KG1 (cell line): ENCODE measurements around the gene PHF14.

Source experiments
- DNase-seq: peaks from one replicate; lab custom pipeline; 2025; lab: John Stamatoyannopoulos, UW

The PHF14 gene

DNA sequence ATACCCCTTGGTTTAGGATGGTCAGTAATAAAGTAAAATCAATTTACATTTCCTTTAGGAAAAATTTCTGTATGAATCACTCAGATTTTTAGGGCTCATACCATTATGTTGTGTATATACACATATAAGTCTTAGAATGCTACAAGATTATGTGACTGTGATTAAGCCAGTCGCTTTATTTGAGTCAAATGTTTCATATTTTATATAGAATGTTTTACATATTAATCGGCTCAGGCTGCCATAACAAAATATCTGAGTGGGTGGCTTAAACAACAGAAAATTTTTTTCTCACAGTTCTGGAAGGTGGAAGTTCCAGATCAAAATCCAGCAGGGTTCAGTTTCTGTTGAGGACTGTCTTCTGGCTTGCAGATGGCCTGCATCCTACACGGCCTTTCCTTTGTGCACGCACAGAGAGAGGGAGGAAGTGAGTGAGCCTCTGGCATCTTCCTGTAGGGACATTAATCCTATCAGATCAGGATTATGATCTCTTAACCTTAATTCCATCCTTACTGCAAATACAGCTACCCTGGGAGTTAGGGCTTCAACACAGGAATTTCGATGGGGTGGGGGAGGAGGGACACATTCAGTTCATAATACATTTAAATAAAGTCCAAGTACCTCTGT lies 198.0 kb downstream of the PHF14 start:
- DNase-seq: no peak

DNA sequence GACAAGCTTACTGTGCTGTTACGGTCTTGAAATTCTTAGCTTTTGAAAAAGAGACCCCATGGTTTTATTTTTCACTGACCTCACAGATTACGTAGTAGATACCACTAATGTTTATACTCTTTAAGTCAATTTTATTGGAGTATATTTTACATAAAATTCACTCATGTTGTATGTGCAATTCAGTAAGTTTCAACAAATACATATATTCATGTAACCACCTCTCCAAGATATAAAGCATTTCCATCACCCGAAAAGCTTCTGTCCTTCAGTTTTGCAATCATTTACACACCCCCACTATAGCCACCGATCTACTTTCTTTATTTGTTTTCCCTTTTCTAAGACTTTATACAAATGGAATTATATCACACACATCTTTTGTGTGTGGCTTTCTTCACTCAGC lies 199.2 kb downstream of the PHF14 start:
- no peak for DNase-seq

DNA sequence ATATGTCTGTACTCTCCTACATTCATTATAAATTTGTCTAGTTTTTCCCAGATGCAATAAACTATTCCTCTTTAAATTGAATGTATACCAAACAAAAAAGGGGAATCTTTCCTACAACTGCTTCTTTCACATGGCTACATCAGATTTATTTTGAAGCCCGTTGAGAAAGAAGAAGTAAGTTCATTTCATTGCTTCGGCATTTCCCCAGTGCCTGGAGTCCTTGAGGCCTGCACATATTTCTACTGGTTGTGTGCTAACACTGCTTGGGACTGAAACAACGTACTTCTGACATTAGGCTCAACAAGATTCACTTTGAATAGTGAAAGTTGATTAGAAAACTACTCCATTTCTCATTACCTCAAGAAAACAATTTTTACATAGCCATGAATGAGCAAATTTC lies 201.7 kb downstream of the PHF14 start:
- no peak for DNase-seq

DNA sequence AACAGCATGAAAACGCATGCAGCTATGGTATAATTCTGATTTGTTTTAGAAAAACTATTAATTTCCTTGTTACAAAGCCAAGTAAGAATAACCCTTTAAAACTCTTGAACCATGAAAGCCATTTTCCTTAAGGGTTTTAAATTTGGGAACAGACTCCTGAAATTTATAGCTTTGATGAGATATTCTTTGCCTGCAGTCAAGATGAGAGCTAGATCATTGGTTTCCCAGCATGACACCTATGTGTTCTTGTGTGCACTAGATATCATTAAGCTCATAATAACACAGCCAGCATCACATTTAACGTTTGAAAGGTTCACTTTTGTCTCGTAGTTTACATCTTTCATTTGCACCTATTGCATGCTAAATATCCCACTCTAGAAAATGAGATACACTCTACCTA lies 202.2 kb downstream of the PHF14 start:
- no peak for DNase-seq

DNA sequence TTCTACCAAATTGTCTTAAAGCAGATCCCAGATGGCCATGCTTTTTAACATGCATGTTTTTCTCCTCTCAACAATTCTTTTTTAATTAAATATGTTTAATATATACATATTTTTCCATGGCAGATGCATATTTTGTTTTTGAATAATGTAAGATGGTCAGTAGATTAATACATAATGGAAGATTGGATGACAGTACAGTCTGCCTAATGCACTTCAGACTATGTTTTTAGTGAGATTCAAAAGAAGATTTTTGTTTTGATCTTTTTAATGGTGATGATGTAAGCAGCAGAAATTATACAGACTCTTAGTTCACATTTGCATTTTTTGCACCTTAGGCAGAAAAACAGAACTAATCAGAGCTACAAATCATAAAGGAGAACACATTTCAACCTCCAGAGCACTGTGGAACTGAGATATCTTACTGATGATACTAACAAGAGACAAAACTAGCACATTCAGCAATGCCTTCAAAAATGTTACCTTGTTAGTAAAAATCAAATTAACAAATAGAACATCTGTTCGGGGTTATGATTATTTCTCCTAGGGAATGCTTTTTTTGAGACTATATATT lies 203.4 kb downstream of the PHF14 start:
- no peak for DNase-seq

DNA sequence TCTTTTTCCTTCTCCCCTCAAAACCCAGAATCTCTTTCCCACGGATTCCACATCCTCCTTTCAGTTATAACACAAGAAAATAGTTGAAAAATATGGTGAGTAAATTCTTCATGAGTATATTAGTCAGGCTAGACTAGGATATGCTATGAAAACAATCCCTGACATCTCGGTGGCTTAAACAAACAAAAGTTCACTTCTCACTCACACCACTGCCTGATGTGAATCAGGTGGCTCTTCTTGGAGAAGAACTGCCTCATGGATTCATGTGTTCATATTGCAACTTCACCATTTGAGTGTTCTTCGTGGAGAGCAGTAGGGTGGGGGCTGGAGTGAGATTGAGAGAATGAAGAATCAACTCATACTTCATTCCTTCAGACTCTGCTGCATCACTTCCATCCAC lies 204.1 kb downstream of the PHF14 start:
- DNase-seq: no peak

DNA sequence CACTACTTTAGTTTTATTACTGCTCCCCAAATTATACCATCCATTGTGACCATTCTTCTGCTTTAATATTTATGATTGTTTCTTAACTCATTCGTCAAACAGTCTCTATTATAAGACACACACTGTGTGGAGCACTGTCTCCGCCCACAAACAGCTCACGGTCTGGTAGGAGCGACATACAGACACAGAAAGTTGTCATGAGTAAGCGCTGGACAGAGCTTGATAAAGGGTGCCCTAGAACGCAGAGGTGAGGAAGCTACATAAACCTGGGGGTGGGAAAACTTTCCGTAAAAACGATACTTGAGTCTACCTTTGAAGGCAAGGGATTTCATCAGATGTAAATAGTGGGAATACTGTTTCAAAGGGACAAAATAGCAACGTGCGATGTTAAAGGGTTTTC lies 207.9 kb downstream of the PHF14 start:
- DNase-seq: no peak

DNA sequence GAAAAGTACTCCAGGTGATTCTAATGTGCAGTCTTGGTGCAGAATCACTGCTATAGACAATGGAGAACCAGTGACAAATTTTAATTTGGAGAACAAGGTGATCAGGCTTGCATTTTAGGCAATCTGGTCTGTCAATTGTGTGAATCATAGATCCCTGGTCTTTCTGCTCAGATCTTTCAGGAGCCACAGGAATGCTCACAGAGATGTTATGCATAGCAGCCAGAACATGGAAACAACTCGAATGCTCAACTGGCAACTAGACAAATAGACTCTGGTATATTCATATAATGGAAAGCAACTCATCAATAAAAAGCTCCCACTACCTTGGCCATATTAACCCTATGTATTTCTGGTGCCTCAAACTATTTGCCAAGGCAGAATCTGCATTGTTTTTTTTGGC lies 209.1 kb downstream of the PHF14 start:
- DNase-seq: no peak

DNA sequence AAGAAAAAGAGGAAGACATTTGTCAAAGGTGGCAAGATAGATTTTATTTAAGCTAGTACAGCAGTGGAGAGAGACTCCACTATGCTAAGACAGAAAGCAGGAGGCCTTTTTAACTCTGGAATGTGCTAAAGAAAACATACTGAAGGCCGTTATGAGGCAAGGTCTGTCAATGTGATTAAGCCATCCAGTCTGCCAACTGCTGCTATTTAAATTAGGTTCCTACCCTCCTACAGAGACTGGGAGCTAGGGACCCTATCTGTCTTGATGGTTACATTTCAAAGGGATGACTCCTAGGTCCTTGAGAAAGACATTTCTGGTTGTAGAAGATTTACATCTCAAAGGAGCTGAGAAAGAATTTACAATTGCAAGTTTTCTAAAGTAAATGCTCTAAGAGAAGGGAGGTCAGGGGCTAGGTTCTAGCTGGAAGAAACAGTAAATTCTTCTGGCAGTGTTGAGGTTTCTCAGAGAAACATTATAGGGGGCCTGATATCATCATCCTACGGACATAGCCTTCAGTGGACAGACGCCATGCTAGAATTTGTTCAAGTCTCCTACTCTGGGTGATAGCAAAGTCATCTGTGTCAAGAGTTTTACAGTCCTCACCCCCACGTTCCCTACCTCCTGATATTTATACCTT lies 211.6 kb downstream of the PHF14 start:
- no peak for DNase-seq

DNA sequence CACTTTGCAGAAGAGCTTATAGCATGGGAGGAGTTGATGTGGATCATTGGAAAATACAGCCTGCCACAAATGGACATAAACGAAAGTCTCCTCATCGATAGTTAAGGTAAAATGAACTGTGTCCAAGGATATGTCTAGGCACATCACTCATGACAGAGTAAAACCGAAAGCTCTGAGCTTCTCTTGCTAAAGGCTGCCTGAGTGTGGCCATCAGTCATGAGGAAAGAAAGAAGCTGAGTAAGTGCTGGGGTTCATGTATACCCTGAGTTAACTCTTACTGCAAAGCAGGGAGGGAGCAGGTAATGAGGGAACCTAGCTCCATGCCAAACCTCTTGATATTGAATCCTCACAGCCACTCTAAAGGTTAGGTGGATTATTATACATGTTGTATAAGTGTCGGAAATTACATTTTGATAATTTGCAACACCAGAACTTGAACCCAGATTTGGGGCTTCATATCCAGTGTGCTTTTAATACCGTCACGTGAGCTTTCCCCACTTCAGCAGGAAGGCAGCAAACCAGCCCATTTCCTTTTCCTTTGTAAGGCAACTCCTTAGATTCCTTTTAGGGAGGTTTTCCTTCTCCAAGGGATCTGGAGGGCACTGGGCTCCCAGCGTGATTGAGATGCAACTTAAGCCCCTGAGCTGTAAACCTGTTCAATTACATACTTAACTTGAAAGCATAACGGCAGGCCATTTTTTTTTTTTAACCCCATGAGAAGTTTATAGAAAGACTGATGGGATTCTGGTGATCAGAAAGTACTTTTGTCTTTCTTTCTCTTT lies 215.0 kb downstream of the PHF14 start:
- no peak for DNase-seq

DNA sequence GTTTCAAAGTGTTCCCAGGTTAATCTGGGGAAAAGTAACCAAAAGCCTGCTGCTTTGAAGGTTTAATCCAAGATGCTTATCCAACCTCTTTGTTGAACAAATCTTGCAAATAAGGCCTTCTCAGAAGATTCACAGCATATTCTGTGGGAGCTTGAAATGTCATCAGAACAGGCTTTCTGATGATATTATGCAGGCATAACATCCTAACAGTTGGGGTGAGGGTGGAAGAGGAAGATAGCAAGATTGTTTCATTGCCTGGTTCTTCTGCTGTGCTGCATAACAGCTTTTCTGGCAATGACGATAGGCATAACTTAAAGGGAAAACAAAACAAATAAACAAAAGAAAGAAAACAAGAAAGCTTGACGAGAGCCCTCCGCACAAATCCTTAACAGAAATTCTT lies 217.4 kb downstream of the PHF14 start:
- no peak for DNase-seq

DNA sequence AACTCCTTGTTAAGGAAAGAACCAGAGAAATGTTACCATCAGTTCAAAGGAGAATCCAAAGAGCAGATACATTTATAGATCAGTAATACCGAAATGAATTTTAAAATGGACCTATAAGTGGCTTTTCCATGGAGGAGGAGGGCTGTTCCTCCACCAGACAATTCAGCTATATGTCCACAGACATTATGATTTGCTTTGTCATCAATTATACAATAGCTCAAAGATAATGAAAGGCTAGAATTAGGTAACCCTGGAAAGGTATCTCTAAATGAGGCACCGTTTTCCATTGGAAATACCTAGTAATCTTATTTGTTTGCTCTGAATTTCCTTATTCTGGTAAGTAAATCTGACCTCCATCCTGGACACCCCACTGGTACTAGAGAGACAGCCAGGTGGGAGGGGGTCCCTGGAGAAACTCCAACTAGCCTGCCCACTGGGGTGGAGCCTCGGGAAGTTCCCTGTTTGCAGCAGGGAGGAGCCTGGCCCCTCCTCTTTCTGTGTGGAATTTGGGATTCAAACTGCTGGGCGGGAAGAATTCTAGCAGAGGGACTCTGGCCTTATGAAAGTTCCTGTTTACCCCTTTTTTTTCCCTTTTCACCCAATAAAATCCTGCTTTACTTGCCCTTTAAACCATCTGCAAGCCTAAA lies 218.0 kb downstream of the PHF14 start:
- no peak for DNase-seq

DNA sequence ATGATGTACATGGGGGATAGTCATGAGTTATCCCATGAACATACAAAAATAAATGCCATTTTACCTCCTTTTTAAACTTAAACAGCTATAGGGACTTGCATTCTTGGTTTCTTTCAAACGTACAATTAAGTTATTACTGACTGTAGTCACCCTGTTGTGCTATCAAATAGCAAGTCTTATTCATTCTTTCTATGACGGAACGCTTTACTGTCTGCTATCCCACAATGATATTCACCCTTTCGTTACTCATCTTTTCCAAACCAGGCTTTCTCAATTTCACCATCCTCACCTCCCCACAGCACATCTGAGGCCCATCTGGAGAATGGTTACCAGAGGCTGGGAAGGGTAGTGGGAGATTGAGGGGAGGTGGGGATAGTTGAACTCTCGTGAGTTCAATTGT lies 218.8 kb downstream of the PHF14 start:
- no peak for DNase-seq

DNA sequence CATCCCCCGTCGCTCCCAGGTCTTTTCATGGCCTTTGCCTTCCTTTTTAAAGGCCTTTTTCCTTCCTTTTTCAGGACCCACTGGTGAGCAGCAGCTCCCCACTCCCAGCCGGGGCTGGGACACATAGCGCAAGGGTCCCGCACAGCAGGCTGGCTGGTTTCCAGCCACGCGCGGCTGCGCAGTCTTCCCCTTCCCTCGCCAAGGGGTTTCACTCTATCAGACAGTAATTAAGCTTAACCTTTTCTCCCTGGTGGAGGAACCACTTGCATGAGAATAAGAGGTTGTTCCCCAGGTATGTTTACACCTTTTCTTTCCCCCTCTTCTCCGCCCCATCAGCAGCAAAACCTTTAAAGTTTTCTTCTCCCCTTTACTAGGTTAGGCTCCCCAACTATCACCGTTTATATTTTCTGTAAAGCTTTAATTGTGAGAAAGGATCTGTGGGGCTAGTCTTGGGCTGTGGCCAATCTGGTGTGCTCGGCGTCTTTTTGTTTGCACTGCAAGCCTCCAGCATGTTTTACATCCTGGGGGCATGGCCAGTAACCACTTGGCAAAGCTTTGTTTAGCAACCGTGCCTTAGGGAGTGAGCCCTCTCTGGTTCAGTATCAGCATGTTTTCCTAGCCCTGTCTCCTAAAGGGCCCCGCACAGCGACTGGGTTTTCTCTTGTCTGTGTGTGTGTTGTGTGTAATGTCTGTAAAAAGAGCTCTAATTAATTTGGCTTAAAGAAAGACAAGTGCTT lies 219.6 kb downstream of the PHF14 start:
- DNase-seq: no peak

DNA sequence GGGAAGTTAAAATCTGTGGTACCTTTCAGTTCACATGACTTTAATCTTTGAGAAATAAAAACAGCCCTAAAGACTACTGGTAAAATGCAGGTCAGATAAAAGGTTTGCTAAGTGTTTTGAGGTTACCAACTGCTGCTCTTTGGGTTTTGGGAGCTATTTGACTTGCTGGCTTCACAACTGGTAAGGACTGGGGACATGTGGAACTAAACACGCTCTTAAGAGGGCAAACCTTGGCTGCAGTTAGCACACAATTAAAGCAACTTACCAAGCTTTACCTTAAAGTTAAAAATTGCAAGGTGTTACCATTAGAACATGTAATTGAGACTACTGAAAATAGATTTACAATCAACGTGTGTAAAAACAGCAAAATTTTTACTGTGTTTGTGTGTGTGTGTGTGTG lies 220.2 kb downstream of the PHF14 start:
- DNase-seq: no peak

DNA sequence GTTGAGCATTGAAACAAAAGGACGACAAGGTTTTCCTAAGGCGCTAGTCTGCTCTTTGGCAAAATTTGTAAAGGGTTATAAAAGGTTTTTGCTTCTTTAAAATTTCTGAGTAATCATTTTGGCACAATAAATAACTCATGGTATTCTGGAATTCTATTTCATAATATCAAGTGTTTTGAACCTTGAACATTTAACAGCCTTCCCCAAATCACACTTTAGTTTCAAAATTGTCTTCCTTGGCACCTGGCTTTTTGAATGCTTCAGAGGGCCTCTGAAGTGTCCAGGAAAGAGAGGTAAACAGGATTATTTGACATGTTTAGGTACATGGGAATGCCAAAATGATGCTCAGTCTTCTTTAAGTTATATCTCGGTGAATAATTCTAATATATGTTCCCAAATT lies 220.8 kb downstream of the PHF14 start:
- no peak for DNase-seq

DNA sequence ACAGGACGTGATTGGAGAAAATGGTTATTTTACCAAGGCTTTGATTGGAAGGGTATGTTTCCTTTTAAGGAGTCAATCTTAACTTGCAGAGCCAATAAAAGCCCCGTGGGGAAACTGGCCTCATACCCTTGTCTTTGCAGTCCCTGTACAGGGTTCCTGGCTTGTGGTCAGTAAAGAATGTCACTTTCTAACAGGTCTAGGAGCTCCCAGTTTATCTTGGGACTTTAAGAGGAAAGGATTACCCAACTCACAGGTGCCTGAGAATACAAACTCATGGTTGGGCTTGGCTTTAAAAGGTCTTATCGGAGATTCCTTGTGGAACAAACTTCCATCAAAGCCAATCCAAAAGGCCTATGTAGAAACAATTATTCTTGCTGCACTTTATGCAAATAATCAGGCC lies 221.8 kb downstream of the PHF14 start:
- DNase-seq: no peak

DNA sequence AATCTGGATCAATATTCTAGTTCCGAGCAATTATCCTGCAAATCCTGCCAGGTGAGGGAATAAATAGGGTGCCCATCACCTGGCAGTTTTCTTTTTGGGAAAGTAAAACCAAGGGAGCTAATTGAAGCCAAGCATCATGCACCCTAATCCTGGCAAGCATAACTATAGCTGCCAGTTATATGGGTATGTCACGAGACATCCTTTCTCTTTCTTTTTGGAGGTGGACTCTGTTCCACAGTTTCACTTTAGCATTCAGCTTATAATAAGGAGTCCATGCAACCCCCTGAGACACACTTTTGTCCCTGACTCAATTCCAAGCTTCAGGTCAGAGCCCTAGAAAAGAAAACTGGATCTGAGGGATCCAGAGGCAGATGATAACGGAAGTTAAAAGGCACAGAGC lies 222.5 kb downstream of the PHF14 start:
- no peak for DNase-seq

DNA sequence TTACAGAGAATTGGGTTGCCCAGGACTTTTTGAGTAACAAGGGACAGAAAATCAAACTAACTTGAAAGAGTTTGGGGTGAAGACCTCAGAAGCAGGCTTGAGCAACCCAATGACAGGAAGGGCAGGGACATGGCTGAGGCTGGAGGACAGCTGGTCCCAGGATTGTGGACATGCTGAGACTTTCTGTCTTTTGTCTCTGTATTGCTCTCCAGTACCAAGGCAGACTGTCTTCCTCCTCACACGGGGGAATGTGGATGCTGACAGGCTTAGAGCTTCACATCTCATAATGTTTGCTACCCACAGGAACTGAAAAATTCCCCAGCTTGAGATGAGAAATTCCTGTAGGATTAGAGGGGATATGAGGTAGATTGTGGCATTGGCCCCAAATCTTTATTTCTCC lies 229.6 kb downstream of the PHF14 start:
- DNase-seq: no peak

DNA sequence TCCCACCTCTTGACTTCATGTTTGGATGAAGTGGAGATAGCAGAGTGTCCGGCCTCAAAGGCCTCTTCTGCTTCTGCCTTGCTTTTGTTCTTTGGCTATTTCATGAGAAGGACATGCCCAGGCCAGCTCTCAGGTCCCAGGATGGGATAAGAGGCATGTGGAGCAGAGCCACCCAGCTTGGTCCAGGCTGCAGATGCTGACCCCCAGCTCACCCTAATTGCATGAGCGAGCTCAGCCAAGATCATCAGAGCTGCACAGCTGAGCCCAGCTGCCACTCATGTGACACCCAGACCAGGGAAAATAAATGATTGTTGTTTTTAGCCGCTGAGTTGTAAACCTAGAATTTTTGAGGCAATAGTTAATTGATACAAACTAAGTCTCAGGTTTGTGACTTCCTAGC lies 230.0 kb downstream of the PHF14 start:
- DNase-seq: no peak

DNA sequence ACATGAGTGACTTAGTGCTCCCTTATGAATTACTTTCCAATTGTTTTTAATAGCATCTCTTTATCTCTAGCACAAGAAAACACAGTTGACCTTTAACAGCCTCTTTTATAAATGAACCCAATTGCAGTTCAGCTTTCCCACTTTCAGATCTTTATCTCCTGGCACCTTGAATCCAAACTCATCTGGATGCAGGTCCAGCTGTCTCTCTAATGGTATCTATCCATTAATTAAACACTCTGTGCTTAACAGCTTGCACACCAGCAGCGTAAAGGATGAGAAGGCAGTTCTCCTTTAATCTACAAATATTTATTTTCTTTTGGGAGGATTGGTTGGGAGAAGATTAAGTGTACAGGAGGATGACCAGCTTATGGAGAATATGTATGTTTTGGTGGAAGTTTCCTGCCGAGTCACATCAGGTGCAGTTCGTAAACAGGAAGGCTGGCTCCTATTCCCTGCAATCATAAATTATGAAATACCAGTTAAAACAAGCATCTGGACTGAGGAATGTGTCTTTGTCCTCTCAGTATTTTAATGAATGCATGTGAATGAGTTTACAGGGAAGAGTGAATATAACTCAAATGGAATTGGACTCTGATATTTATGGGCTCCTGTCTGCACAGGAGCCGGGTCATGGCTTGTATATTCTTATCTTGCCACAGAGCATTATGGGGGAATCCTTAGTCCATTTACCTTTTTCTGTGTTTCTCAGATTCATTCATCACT lies 232.7 kb downstream of the PHF14 start:
- no peak for DNase-seq
